Neural progenitor cell (in vitro differentiated cells): ENCODE data around the gene DRAXIN. TPM values are rescaled to one million over a fixed set of nuclear protein-coding genes. Genes with fewer than 3 reads are reported as not detected.

Experiments
- DNase-seq: peaks from one replicate; pipeline ENCODE4 v3.0.0-alpha.2; 2016; ENCODE audit warnings: low spot score
- H2AFZ ChIP-seq: fragments of 200-600 bp; sonication (generic); replicated peaks from 2 replicates; pipeline ENCODE4 v1.6.1; 2016; ENCODE audit warnings: antibody characterized with exemption
- H3F3A ChIP-seq: fragments of 200-600 bp; sonication (generic); 2 replicates; pipeline ENCODE4 v1.6.1; 2016; ENCODE audit warnings: antibody characterized with exemption, low read depth
- H3K27ac ChIP-seq: fragments of 200-600 bp; sonication (generic); 2 replicates; pipeline ENCODE4 v1.5.1; 2016; ENCODE audit warnings: mild to moderate bottlenecking
- H3K27me3 ChIP-seq: fragments of 200-600 bp; sonication (generic); 2 replicates; pipeline ENCODE4 v1.6.1; 2016; ENCODE audit warnings: mild to moderate bottlenecking, moderate library complexity
- H3K36me3 ChIP-seq: fragments of 200-600 bp; sonication (generic); 2 replicates; pipeline ENCODE4 v1.5.1; 2016
- H3K4me1 ChIP-seq: fragments of 200-600 bp; sonication (generic); 2 replicates; pipeline ENCODE4 v1.6.1; 2016; ENCODE audit warnings: mixed run types
- H3K4me2 ChIP-seq: fragments of 200-600 bp; sonication (generic); 2 replicates; pipeline ENCODE4 v1.6.1; 2016
- H3K4me3 ChIP-seq: fragments of 200-600 bp; sonication (generic); 2 replicates; pipeline ENCODE4 v1.5.1; 2016
- H3K79me2 ChIP-seq: fragments of 200-600 bp; sonication (generic); 2 replicates; pipeline ENCODE4 v1.6.1; 2016; ENCODE audit warnings: low read depth
- H3K9ac ChIP-seq: fragments of 200-600 bp; sonication (generic); 2 replicates; pipeline ENCODE4 v1.6.1; 2016
- H3K9me3 ChIP-seq: fragments of 200-600 bp; sonication (generic); 2 replicates; pipeline ENCODE4 v1.5.1; 2016; ENCODE audit warnings: low read depth
- H4K20me1 ChIP-seq: fragments of 200-600 bp; sonication (generic); 2 replicates; pipeline ENCODE4 v1.6.1; 2016; ENCODE audit warnings: low read depth
- H3K27ac Mint-ChIP-seq: 3 replicates; pipeline ENCODE4 v1.8.0; 2021; ENCODE audit warnings: mixed read lengths
- H3K27me3 Mint-ChIP-seq: 2 replicates; pipeline ENCODE4 v1.8.0; 2022; ENCODE audit warnings: low read depth, mild to moderate bottlenecking, inconsistent platforms, moderate library complexity, mixed read lengths; ENCODE audit not compliant: insufficient read depth
- H3K36me3 Mint-ChIP-seq: 3 replicates; pipeline ENCODE4 v1.8.0; 2021; ENCODE audit warnings: mixed read lengths
- H3K4me1 Mint-ChIP-seq: 3 replicates; pipeline ENCODE4 v1.8.0; 2021; ENCODE audit warnings: mixed read lengths
- H3K4me3 Mint-ChIP-seq: 3 replicates; pipeline ENCODE4 v1.8.0; 2021; ENCODE audit warnings: mild to moderate bottlenecking, moderate library complexity, mixed read lengths
- H3K9me3 Mint-ChIP-seq: 3 replicates; pipeline ENCODE4 v1.8.0; 2020; ENCODE audit warnings: mixed read lengths
- CTCF ChIP-seq: fragments of 200-600 bp; sonication (generic); IDR thresholded peaks from 2 replicates; pipeline ENCODE4 v1.5.1; 2017; ENCODE audit warnings: antibody characterized with exemption, mild to moderate bottlenecking
- EZH2 ChIP-seq: fragments of 200-600 bp; sonication (generic); IDR thresholded peaks from 2 replicates; pipeline ENCODE4 v1.6.1; 2017; ENCODE audit warnings: antibody characterized with exemption, mild to moderate bottlenecking, moderate library complexity
- EZH2phosphoT487 ChIP-seq: fragments of 200-600 bp; sonication (generic); IDR thresholded peaks from 2 replicates; pipeline ENCODE4 v1.6.1; 2017; ENCODE audit warnings: antibody characterized with exemption
- total RNA-seq: library from RNA; depleted of rRNA; stranded (reverse); fragments of >200 nt; gene quantifications from 2 replicates; pipeline ENCODE4 v1.2.3, GENCODE V29; 2015; ENCODE audit warnings: low replicate concordance

The DRAXIN gene
- total RNA-seq, 1 donor from 2014 or later: 27.1 TPM

- TF ChIP-seq CTCF (no peak), EZH2phosphoT487 (no peak), EZH2 (no peak)
- H3K27me3 ChIP-seq: no peaks in the 10 kb centered on the region
- no peaks in the 10 kb centered on the region for H3K79me2 ChIP-seq
- DNase-seq: no peak
- H3K9me3 Mint-ChIP-seq: peaks cover 3% of the 10 kb centered on the region
- peaks cover 4% of the 10 kb centered on the region for H3F3A ChIP-seq
- H2AFZ ChIP-seq: no peak overlapping the region
- H3K27ac Mint-ChIP-seq: no peak overlapping the region
- peaks cover 14% of the 10 kb centered on the region for H3K4me1 ChIP-seq
- H3K9me3 ChIP-seq: no peaks in the 10 kb centered on the region
- peaks cover 8% of the 10 kb centered on the region for H3K27me3 Mint-ChIP-seq
- no peaks in the 10 kb centered on the region for H3K36me3 ChIP-seq
- H3K36me3 Mint-ChIP-seq: peaks cover 7% of the 10 kb centered on the region
- H3K27ac ChIP-seq: no peak overlapping the region
- H4K20me1 ChIP-seq: no peaks in the 10 kb centered on the region
- H3K4me1 Mint-ChIP-seq: peaks cover 31% of the 10 kb centered on the region
- no peak overlapping the region for H3K4me3 Mint-ChIP-seq
- H3K4me2 ChIP-seq: no peak overlapping the region
- H3K9ac ChIP-seq: no peak overlapping the region
- H3K4me3 ChIP-seq: no peak overlapping the region
Observed at GRCh38 chr1:11751087-11751486, 59.6 kb downstream of the DRAXIN start.

GRCh38 chr1:11752359-11753088, 61.0 kb downstream of the DRAXIN start:
- H3K27ac Mint-ChIP-seq: peak overlapping the region; percentile 93
- Histone ChIP-seq H3K4me3 (no peak overlapping the region), H3K4me2 (peak overlapping the region; percentile 63), H3K27me3 (no peaks in the 10 kb centered on the region), H3K4me1 (peaks cover 14% of the 10 kb centered on the region), H4K20me1 (no peaks in the 10 kb centered on the region), H3K79me2 (no peaks in the 10 kb centered on the region), H3K27ac (peak overlapping the region; percentile 67), H3F3A (no peaks in the 10 kb centered on the region), H3K9me3 (no peaks in the 10 kb centered on the region), H2AFZ (no peak overlapping the region), H3K36me3 (no peaks in the 10 kb centered on the region), H3K9ac (no peak overlapping the region)
- peak overlapping the region; percentile 67 for H3K4me3 Mint-ChIP-seq
- H3K27me3 Mint-ChIP-seq: peaks cover 8% of the 10 kb centered on the region
- DNase-seq: peak; percentile 52
- H3K4me1 Mint-ChIP-seq: peaks cover 31% of the 10 kb centered on the region
- TF ChIP-seq EZH2: no peak
- TF ChIP-seq CTCF: no peak
- TF ChIP-seq EZH2phosphoT487: no peak
- H3K36me3 Mint-ChIP-seq: no peaks in the 10 kb centered on the region
- peaks cover 10% of the 10 kb centered on the region for H3K9me3 Mint-ChIP-seq

- H3K4me3 ChIP-seq: no peak overlapping the region
- Mint-ChIP-seq H3K27ac (peak overlapping the region; percentile 92), H3K9me3 (peaks cover 10% of the 10 kb centered on the region), H3K36me3 (no peaks in the 10 kb centered on the region), H3K4me1 (peaks cover 31% of the 10 kb centered on the region), H3K27me3 (peaks cover 8% of the 10 kb centered on the region), H3K4me3 (no peak overlapping the region)
- peak; percentile 28 for DNase-seq
- no peaks in the 10 kb centered on the region for H3K79me2 ChIP-seq
- no peak overlapping the region for H3K27ac ChIP-seq
- TF ChIP-seq EZH2 (no peak), CTCF (no peak), EZH2phosphoT487 (no peak)
- H2AFZ ChIP-seq: no peak overlapping the region
- peak overlapping the region; percentile 63 for H3K4me2 ChIP-seq
- H3K9me3 ChIP-seq: no peaks in the 10 kb centered on the region
- H3K9ac ChIP-seq: no peak overlapping the region
- H4K20me1 ChIP-seq: no peaks in the 10 kb centered on the region
- no peaks in the 10 kb centered on the region for H3K27me3 ChIP-seq
- peaks cover 14% of the 10 kb centered on the region for H3K4me1 ChIP-seq
- H3F3A ChIP-seq: no peaks in the 10 kb centered on the region
- no peaks in the 10 kb centered on the region for H3K36me3 ChIP-seq
Observed at GRCh38 chr1:11753555-11754208, 62.2 kb downstream of the DRAXIN start.
